ENCODE results near the gene PILRA. TPM values are rescaled to one million over a fixed set of nuclear protein-coding genes. Genes with fewer than 3 reads are reported as not detected.

PILRA gene
- total RNA-seq, 1 experiment from 2014 or later, result 0.68 TPM

DNA sequence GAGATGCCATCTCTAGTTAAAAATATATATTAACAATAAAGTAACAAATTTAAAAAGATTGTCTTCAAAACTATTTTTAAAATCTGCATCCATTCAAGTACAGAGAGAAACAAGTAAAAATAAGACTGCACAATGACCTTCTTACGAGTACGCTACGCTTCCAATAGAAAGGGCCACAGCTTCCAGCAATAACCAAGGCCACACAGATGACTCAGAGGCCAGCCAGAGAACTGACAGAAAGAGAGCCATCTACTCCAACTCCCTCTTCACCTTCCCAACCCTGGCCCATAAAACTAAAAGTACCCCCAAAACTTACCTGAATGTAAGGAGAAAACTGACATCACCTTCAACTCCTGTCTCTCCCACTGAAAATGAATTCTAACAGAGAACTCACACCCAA lies 26.8 kb downstream of the PILRA start:
- Mint-ChIP-seq H3K4me1 (ENCODE audit: low read depth, unreplicated experiment) (no peaks in the 10 kb centered on the region), H3K27me3 (ENCODE audit: insufficient read depth, unreplicated experiment) (peaks cover 26% of the 10 kb centered on the region), H3K4me3 (ENCODE audit: unreplicated experiment) (no peak overlapping the region), H3K36me3 (ENCODE audit: insufficient read depth, unreplicated experiment) (no peaks in the 10 kb centered on the region), H3K27ac (ENCODE audit: unreplicated experiment) (no peak overlapping the region), H3K9me3 (ENCODE audit: unreplicated experiment) (no peaks in the 10 kb centered on the region)
- no peak for DNase-seq
- ChIA-PET CTCF (interaction anchor here (0.5 to 0.8 kb wide), 2 partner anchors 61 to 170 kb away, joined by 3 to 4 read pairs; no protein-coding TSS in a partner anchor), POLR2A (no interaction called here)
- H3K9me3 ChIP-seq, result no peaks in the 10 kb centered on the region
- no peaks in the 10 kb centered on the region for H3K4me1 ChIP-seq
- intact Hi-C loops (cut with micrococcal nuclease; ENCODE audit: unreplicated experiment), result no loop called here
- TF ChIP-seq, protein P1, sequence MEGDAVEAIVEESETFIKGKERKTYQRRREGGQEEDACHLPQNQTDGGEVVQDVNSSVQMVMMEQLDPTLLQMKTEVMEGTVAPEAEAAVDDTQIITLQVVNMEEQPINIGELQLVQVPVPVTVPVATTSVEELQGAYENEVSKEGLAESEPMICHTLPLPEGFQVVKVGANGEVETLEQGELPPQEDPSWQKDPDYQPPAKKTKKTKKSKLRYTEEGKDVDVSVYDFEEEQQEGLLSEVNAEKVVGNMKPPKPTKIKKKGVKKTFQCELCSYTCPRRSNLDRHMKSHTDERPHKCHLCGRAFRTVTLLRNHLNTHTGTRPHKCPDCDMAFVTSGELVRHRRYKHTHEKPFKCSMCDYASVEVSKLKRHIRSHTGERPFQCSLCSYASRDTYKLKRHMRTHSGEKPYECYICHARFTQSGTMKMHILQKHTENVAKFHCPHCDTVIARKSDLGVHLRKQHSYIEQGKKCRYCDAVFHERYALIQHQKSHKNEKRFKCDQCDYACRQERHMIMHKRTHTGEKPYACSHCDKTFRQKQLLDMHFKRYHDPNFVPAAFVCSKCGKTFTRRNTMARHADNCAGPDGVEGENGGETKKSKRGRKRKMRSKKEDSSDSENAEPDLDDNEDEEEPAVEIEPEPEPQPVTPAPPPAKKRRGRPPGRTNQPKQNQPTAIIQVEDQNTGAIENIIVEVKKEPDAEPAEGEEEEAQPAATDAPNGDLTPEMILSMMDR (IDR thresholded peaks at IDR 0.05; ENCODE audit: insufficient read depth in 1 of 2, low read depth in 1 of 2, low read length in 1 of 2, severe bottlenecking in 1 of 2, unreplicated experiment in 1 of 2), result no peak
- H3K36me3 ChIP-seq (ENCODE audit: control insufficient read depth, insufficient read depth, low read length), result no peaks in the 10 kb centered on the region
- no peak overlapping the region for H3K4me3 ChIP-seq (ENCODE audit: low read depth, low read length)
- H3K27me3 ChIP-seq (replicated peaks; ENCODE audit: control insufficient read depth, insufficient read depth, low read length), result no peaks in the 10 kb centered on the region; the same call in 1 of the 2 replicates
- no TSS peak for BruUV-seq (replicated peaks)

DNA sequence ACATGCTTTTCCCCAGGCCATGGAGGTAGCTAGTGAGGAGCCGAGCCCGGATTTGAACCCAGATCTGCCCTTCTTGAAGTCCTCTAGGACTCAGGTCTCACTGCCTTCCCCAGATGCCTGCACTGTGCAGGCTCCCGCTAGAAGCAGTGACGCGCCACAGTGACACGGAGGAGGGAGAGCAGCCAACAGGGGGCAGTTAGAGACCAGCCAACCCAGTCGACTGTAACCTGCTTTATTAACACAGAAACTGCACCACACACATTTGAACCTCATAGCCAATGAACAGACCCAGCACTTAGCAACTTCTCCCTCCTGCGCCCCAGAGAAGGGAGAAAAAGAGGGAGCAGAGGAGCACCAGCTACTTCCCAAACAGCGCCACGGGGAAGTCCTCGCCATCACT lies 27.4 kb downstream of the PILRA start:
- no peak overlapping the region for H3K4me3 ChIP-seq (ENCODE audit: low read depth, low read length)
- no peaks in the 10 kb centered on the region for H3K4me1 ChIP-seq
- intact Hi-C loops (cut with micrococcal nuclease; ENCODE audit: unreplicated experiment), result no loop called here
- TF ChIP-seq, protein P1 (IDR thresholded peaks at IDR 0.05; ENCODE audit: insufficient read depth in 1 of 2, low read depth in 1 of 2, low read length in 1 of 2, severe bottlenecking in 1 of 2, unreplicated experiment in 1 of 2), result peak in 1 of 2 experiments; percentile 11
- H3K27me3 Mint-ChIP-seq (ENCODE audit: insufficient read depth, unreplicated experiment), result peaks cover 24% of the 10 kb centered on the region
- DNase-seq, result peak in 1 of 2 experiments; percentile 24
- no peaks in the 10 kb centered on the region for H3K9me3 Mint-ChIP-seq (ENCODE audit: unreplicated experiment)
- H3K36me3 Mint-ChIP-seq (ENCODE audit: insufficient read depth, unreplicated experiment), result no peaks in the 10 kb centered on the region
- H3K9me3 ChIP-seq, result no peaks in the 10 kb centered on the region
- CTCF ChIA-PET, result interaction anchor here (0.5 kb wide), 1 partner anchor 170 kb away, joined by 4 read pairs; no protein-coding TSS in a partner anchor
- no peak overlapping the region for H3K27ac Mint-ChIP-seq (ENCODE audit: unreplicated experiment)
- no TSS peak for BruUV-seq (replicated peaks)
- no peaks in the 10 kb centered on the region for H3K36me3 ChIP-seq (ENCODE audit: control insufficient read depth, insufficient read depth, low read length)
- no peaks in the 10 kb centered on the region; the same call in 1 of the 2 replicates for H3K27me3 ChIP-seq (replicated peaks; ENCODE audit: control insufficient read depth, insufficient read depth, low read length)
- H3K4me1 Mint-ChIP-seq (ENCODE audit: low read depth, unreplicated experiment), result no peaks in the 10 kb centered on the region
- no peak overlapping the region for H3K4me3 Mint-ChIP-seq (ENCODE audit: unreplicated experiment)
- POLR2A ChIA-PET, result no interaction called here

DNA sequence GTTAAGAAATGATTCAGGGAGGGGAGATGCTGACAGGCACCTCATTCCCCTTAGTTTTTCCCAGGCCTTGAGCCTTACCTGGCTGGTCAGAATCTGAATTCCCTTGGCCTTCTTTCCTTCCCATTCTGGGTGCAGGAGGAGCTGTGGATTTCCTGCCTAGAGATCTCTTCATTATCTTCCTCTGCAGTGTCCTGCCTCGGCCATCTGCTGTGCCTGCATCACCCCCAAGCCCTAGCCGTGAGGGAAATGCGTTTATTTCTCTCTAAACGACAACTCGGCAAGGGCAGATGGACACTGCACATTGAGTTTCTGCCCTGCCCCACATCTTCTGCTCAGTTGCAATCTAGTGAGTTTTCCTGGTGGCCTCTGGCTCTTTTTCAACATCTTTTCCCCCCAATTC lies 28.5 kb downstream of the PILRA start:
- BruUV-seq (replicated peaks), result no TSS peak
- Histone ChIP-seq H3K4me1 (no peaks in the 10 kb centered on the region), H3K27me3 (replicated peaks; ENCODE audit: control insufficient read depth, insufficient read depth, low read length) (no peaks in the 10 kb centered on the region; the same call in 1 of the 2 replicates), H3K9me3 (no peaks in the 10 kb centered on the region), H3K36me3 (ENCODE audit: control insufficient read depth, insufficient read depth, low read length) (no peaks in the 10 kb centered on the region), H3K4me3 (ENCODE audit: low read depth, low read length) (no peak overlapping the region)
- Mint-ChIP-seq H3K4me1 (ENCODE audit: low read depth, unreplicated experiment) (no peaks in the 10 kb centered on the region), H3K4me3 (ENCODE audit: unreplicated experiment) (no peak overlapping the region), H3K27me3 (ENCODE audit: insufficient read depth, unreplicated experiment) (peaks cover 22% of the 10 kb centered on the region), H3K9me3 (ENCODE audit: unreplicated experiment) (no peaks in the 10 kb centered on the region), H3K36me3 (ENCODE audit: insufficient read depth, unreplicated experiment) (no peaks in the 10 kb centered on the region), H3K27ac (ENCODE audit: unreplicated experiment) (no peak overlapping the region)
- no peak for DNase-seq
- CTCF ChIA-PET, result no interaction called here
- POLR2A ChIA-PET, result no interaction called here
- intact Hi-C loops (cut with micrococcal nuclease; ENCODE audit: unreplicated experiment), result no loop called here
- TF ChIP-seq, protein P1 (IDR thresholded peaks at IDR 0.05; ENCODE audit: insufficient read depth in 1 of 2, low read depth in 1 of 2, low read length in 1 of 2, severe bottlenecking in 1 of 2, unreplicated experiment in 1 of 2), result no peak
